HEK293 (cell line): ENCODE results near the gene MYL3.

Experiments
- GFI1B ChIP-seq: fragments of 450-650 bp; formaldehyde crosslinking; IDR thresholded peaks from 2 replicates; pipeline ENCODE4 v1.5.1; 2016; ENCODE audit warnings: missing biosample characterization, missing genetic modification characterization
- GLIS1 ChIP-seq: fragments of 450-650 bp; formaldehyde crosslinking; IDR thresholded peaks from 2 replicates; pipeline ENCODE4 v1.5.1; 2016; ENCODE audit warnings: missing biosample characterization, missing genetic modification characterization
- HOXC10 ChIP-seq: sonication (generic); formaldehyde crosslinking; IDR thresholded peaks from 2 replicates; pipeline ENCODE4 v1.8.1; 2023; ENCODE audit warnings: mild to moderate bottlenecking, missing genetic modification reagents
- INSM2 ChIP-seq: fragments of 450-650 bp; formaldehyde crosslinking; IDR thresholded peaks from 2 replicates; pipeline ENCODE4 v1.5.1; 2016; ENCODE audit warnings: missing biosample characterization, missing genetic modification characterization
- KLF16 ChIP-seq: fragments of 450-650 bp; formaldehyde crosslinking; IDR thresholded peaks from 2 replicates; pipeline ENCODE4 v1.5.1; 2017; ENCODE audit warnings: missing biosample characterization, missing genetic modification characterization
- REST ChIP-seq: fragments of 450-650 bp; formaldehyde crosslinking; IDR thresholded peaks from 2 replicates; pipeline ENCODE4 v1.5.1; 2016; ENCODE audit warnings: missing biosample characterization, missing genetic modification characterization
- SP3 ChIP-seq: fragments of 450-650 bp; formaldehyde crosslinking; IDR thresholded peaks from 2 replicates; pipeline ENCODE4 v1.5.1; 2016; ENCODE audit warnings: missing biosample characterization, missing genetic modification characterization
- WT1 ChIP-seq: fragments of 450-650 bp; formaldehyde crosslinking; IDR thresholded peaks from 2 replicates; pipeline ENCODE4 v1.5.1; 2016; ENCODE audit warnings: missing biosample characterization, missing genetic modification characterization
- YY1 ChIP-seq: fragments of 450-650 bp; formaldehyde crosslinking; IDR thresholded peaks from 2 replicates; pipeline ENCODE4 v1.5.1; 2018; ENCODE audit warnings: missing biosample characterization, missing genetic modification characterization
- ZBTB1 ChIP-seq: fragments of 450-650 bp; formaldehyde crosslinking; IDR thresholded peaks from 2 replicates; pipeline ENCODE4 v1.5.1; 2016; ENCODE audit warnings: missing biosample characterization, missing genetic modification characterization
- ZBTB10 ChIP-seq: fragments of 450-650 bp; formaldehyde crosslinking; IDR thresholded peaks from 2 replicates; pipeline ENCODE4 v1.5.1; 2016; ENCODE audit warnings: missing biosample characterization, missing genetic modification characterization
- ZBTB17 ChIP-seq: fragments of 450-650 bp; formaldehyde crosslinking; IDR thresholded peaks from 2 replicates; pipeline ENCODE4 v1.5.1; 2016; ENCODE audit warnings: missing biosample characterization, missing genetic modification characterization
- ZEB2 ChIP-seq: fragments of 450-650 bp; formaldehyde crosslinking; IDR thresholded peaks from 2 replicates; pipeline ENCODE4 v1.5.1; 2016; ENCODE audit warnings: missing biosample characterization, missing genetic modification characterization
- ZNF146 ChIP-seq: fragments of 450-650 bp; formaldehyde crosslinking; IDR thresholded peaks from 2 replicates; pipeline ENCODE4 v1.5.1; 2016; ENCODE audit warnings: missing biosample characterization, missing genetic modification characterization
- ZNF155 ChIP-seq: fragments of 450-650 bp; formaldehyde crosslinking; IDR thresholded peaks from 2 replicates; pipeline ENCODE4 v1.5.1; 2016; ENCODE audit warnings: missing biosample characterization, missing genetic modification characterization
- ZNF211 ChIP-seq: fragments of 450-650 bp; formaldehyde crosslinking; IDR thresholded peaks from 2 replicates; pipeline ENCODE4 v1.5.1; 2016; ENCODE audit warnings: low read depth, missing biosample characterization, missing genetic modification characterization
- ZNF24 ChIP-seq: fragments of 450-650 bp; formaldehyde crosslinking; IDR thresholded peaks from 2 replicates; pipeline ENCODE4 v1.5.1; 2016; ENCODE audit warnings: missing biosample characterization, missing genetic modification characterization
- ZNF311 ChIP-seq: fragments of 450-650 bp; formaldehyde crosslinking; IDR thresholded peaks from 2 replicates; pipeline ENCODE4 v1.5.1; 2017; ENCODE audit warnings: missing biosample characterization, missing genetic modification characterization, borderline replicate concordance
- ZNF341 ChIP-seq: fragments of 450-650 bp; formaldehyde crosslinking; IDR thresholded peaks from 2 replicates; pipeline ENCODE4; 2016; ENCODE audit warnings: low read depth, missing biosample characterization, missing genetic modification characterization
- ZNF354C ChIP-seq: fragments of 450-650 bp; formaldehyde crosslinking; IDR thresholded peaks from 2 replicates; pipeline ENCODE4 v1.5.1; 2016; ENCODE audit warnings: missing biosample characterization, missing genetic modification characterization, low read depth, borderline replicate concordance
- ZNF366 ChIP-seq: fragments of 450-650 bp; formaldehyde crosslinking; conservative IDR thresholded peaks from 2 replicates; pipeline ENCODE4 v1.5.1; 2016; ENCODE audit warnings: missing biosample characterization, missing genetic modification characterization
- ZNF394 ChIP-seq: fragments of 450-650 bp; formaldehyde crosslinking; IDR thresholded peaks from 2 replicates; pipeline ENCODE4 v1.5.1; 2016; ENCODE audit warnings: missing biosample characterization, missing genetic modification characterization, mild to moderate bottlenecking, moderate library complexity, borderline replicate concordance
- ZNF501 ChIP-seq: fragments of 450-650 bp; formaldehyde crosslinking; IDR thresholded peaks from 2 replicates; pipeline ENCODE4 v1.5.1; 2016; ENCODE audit warnings: missing biosample characterization, missing genetic modification characterization
- ZNF600 ChIP-seq: fragments of 450-650 bp; formaldehyde crosslinking; IDR thresholded peaks from 2 replicates; pipeline ENCODE4 v1.5.1; 2016; ENCODE audit warnings: missing biosample characterization, missing genetic modification characterization
- ZNF621 ChIP-seq: fragments of 450-650 bp; formaldehyde crosslinking; IDR thresholded peaks from 2 replicates; pipeline ENCODE4 v1.5.1; 2017; ENCODE audit warnings: missing biosample characterization, missing genetic modification characterization
- ZNF624 ChIP-seq: fragments of 450-650 bp; formaldehyde crosslinking; IDR thresholded peaks from 2 replicates; pipeline ENCODE4 v1.5.1; 2017; ENCODE audit warnings: missing biosample characterization, missing genetic modification characterization
- TF ChIP-seq, protein P1 (sequence below): fragments of 450-650 bp; formaldehyde crosslinking; IDR thresholded peaks from 2 replicates; pipeline ENCODE4 v1.5.1; 2016; ENCODE audit warnings: missing biosample characterization, missing genetic modification characterization
- TF ChIP-seq, protein P2 (sequence below): fragments of 450-650 bp; formaldehyde crosslinking; IDR thresholded peaks from 2 replicates; pipeline ENCODE4 v1.5.1; 2016; ENCODE audit warnings: missing biosample characterization, missing genetic modification characterization
- TF ChIP-seq, protein P3 (sequence below): fragments of 450-650 bp; IDR thresholded peaks from 2 replicates; pipeline ENCODE4 v1.5.1; 2018; ENCODE audit warnings: missing biosample characterization, missing genetic modification characterization

The MYL3 gene

GRCh38 chr3:46909535-46910161 is 46.4 kb upstream of the MYL3 start (continued):
- TF ChIP-seq ZNF155 (tag by site-specific recombination) (no peak), ZNF311 (tag by site-specific recombination) (no peak), ZNF501 (tag by site-specific recombination) (no peak), WT1 (tag by site-specific recombination) (no peak), SP3 (no peak), KLF16 (tag by site-specific recombination) (no peak), ZNF621 (tag by site-specific recombination) (no peak), ZNF354C (tag by site-specific recombination) (no peak), ZNF624 (tag by site-specific recombination) (no peak), YY1 (tag by site-specific recombination) (no peak), ZBTB17 (peak; percentile 38; the same call in 1 of the 2 replicates), INSM2 (tag by site-specific recombination) (no peak), ZNF146 (tag by site-specific recombination) (no peak), REST (tag by site-specific recombination) (no peak), GLIS1 (tag by site-specific recombination) (peak; percentile 55; the same call in 1 of the 2 replicates), ZNF341 (tag by site-specific recombination) (peak; percentile 56), ZNF600 (tag by site-specific recombination) (0 out of 2 replicates have a peak, but pooled peaks have one; percentile 15), ZNF24 (tag by site-specific recombination) (no peak), HOXC10 (CRISPR knock-in tag) (no peak), ZNF394 (tag by site-specific recombination) (no peak), ZNF211 (tag by site-specific recombination) (no peak), GFI1B (tag by site-specific recombination) (no peak), ZBTB1 (no peak), ZNF366 (tag by site-specific recombination) (no peak), ZBTB10 (peak; percentile 37; the same call in 1 of the 2 replicates), ZEB2 (tag by site-specific recombination) (no peak)
- TF ChIP-seq, protein P1, sequence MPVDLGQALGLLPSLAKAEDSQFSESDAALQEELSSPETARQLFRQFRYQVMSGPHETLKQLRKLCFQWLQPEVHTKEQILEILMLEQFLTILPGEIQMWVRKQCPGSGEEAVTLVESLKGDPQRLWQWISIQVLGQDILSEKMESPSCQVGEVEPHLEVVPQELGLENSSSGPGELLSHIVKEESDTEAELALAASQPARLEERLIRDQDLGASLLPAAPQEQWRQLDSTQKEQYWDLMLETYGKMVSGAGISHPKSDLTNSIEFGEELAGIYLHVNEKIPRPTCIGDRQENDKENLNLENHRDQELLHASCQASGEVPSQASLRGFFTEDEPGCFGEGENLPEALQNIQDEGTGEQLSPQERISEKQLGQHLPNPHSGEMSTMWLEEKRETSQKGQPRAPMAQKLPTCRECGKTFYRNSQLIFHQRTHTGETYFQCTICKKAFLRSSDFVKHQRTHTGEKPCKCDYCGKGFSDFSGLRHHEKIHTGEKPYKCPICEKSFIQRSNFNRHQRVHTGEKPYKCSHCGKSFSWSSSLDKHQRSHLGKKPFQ (tag by site-specific recombination): no peak
- TF ChIP-seq, protein P2, sequence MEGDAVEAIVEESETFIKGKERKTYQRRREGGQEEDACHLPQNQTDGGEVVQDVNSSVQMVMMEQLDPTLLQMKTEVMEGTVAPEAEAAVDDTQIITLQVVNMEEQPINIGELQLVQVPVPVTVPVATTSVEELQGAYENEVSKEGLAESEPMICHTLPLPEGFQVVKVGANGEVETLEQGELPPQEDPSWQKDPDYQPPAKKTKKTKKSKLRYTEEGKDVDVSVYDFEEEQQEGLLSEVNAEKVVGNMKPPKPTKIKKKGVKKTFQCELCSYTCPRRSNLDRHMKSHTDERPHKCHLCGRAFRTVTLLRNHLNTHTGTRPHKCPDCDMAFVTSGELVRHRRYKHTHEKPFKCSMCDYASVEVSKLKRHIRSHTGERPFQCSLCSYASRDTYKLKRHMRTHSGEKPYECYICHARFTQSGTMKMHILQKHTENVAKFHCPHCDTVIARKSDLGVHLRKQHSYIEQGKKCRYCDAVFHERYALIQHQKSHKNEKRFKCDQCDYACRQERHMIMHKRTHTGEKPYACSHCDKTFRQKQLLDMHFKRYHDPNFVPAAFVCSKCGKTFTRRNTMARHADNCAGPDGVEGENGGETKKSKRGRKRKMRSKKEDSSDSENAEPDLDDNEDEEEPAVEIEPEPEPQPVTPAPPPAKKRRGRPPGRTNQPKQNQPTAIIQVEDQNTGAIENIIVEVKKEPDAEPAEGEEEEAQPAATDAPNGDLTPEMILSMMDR (tag by site-specific recombination): peak; percentile 78
- TF ChIP-seq, protein P3, sequence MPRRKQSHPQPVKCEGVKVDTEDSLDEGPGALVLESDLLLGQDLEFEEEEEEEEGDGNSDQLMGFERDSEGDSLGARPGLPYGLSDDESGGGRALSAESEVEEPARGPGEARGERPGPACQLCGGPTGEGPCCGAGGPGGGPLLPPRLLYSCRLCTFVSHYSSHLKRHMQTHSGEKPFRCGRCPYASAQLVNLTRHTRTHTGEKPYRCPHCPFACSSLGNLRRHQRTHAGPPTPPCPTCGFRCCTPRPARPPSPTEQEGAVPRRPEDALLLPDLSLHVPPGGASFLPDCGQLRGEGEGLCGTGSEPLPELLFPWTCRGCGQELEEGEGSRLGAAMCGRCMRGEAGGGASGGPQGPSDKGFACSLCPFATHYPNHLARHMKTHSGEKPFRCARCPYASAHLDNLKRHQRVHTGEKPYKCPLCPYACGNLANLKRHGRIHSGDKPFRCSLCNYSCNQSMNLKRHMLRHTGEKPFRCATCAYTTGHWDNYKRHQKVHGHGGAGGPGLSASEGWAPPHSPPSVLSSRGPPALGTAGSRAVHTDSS (tag by site-specific recombination): no peak
